K562 (cell line): ENCODE measurements around the gene ALOXE3. TPM values are rescaled to one million over a fixed set of nuclear protein-coding genes. Genes with fewer than 3 reads are reported as not detected.

Experiments used
- ATAC-seq: fragments of 200-7000 bp; cut with Tn5 transposase; 3 replicates; pipeline ENCODE4 v1.9.1; 2020; ENCODE audit warnings: moderate library complexity
- BruUV-seq: library from RNA; stranded (reverse); fragments of 400-500 nt; replicated peaks from 2 replicates; lab custom pipeline; 2021; lab: Mats Ljungman, UMichigan
- CTCF ChIA-PET: fragments of 300-600 bp; formaldehyde crosslinking; extraction: SDS; loops from one replicate; lab custom pipeline; 2021; ENCODE audit warnings: low intra/inter-chr PET ratio; lab: Yijun Ruan, JAX
- POLR2A ChIA-PET: fragments of 300-600, 350-650 bp; sonication (Branson Sonifier 250); formaldehyde crosslinking; extraction: SDS; loops from one replicate; lab custom pipeline; 2021; ENCODE audit warnings: antibody characterized with exemption, inconsistent platforms; lab: Yijun Ruan, JAX
- DNase-seq, 4 experiments: peaks; one replicate each; pipeline versions ENCODE4 v3.0.0 to v3.0.0-alpha.2; 2011 to 2018; ENCODE audit warnings: low spot score in 3 of 4, mixed read lengths in 3 of 4; ENCODE audit errors: extremely low read depth in 1 of 4
- FAIRE-seq: peaks from 2 replicates; lab custom pipeline; 2011; peaks lifted over from hg19 to GRCh38; lab: Jason Lieb, UNC
- H2AFZ ChIP-seq: 2 replicates; pipeline ENCODE4 v1.6.0; 2011; ENCODE audit warnings: low read depth, low read length, control low read depth, inconsistent platforms
- H3K27ac ChIP-seq: fragments of 200-600 bp; 3 replicates; pipeline ENCODE4 v1.8.0; 2011; ENCODE audit warnings: low read depth, mild to moderate bottlenecking, control low read depth, inconsistent platforms, low read length, moderate library complexity, mixed read lengths; ENCODE audit errors: extremely low read depth
- H3K27me3 ChIP-seq, 2 experiments: fragments of 300-600 bp in 1 of 2; 2 replicates in 1 of 2; 3 replicates in 1 of 2; pipeline versions ENCODE4 v1.6.0 to v1.8.0; 2011; ENCODE audit warnings: inconsistent platforms in 2 of 2, low read length in 2 of 2, mild to moderate bottlenecking in 1 of 2, mixed read lengths in 1 of 2, moderate library complexity in 1 of 2; ENCODE audit not compliant: control insufficient read depth in 2 of 2, insufficient read depth in 2 of 2
- H3K36me3 ChIP-seq: fragments of 300-600 bp; 3 replicates; pipeline ENCODE4 v1.8.0; 2011; ENCODE audit warnings: mild to moderate bottlenecking, low read length, inconsistent platforms; ENCODE audit not compliant: control insufficient read depth, insufficient read depth
- H3K4me1 ChIP-seq, 2 experiments: fragments of 200-600 bp in 1 of 2; replicated peaks in 1 of 2; 2 replicates in 1 of 2; 3 replicates in 1 of 2; pipeline versions ENCODE4 v1.5.1 to v1.8.0; 2011; ENCODE audit warnings: inconsistent platforms in 2 of 2, low read length in 2 of 2, mild to moderate bottlenecking in 1 of 2, mixed read lengths in 1 of 2, moderate library complexity in 1 of 2; ENCODE audit not compliant: control insufficient read depth in 2 of 2, insufficient read depth in 2 of 2
- H3K4me2 ChIP-seq: 2 replicates; pipeline ENCODE4 v1.6.1; 2011; ENCODE audit warnings: low read length, control low read depth, inconsistent platforms, mixed read lengths; ENCODE audit not compliant: insufficient read depth
- H3K4me3 ChIP-seq: fragments of 200-600 bp; sonication (generic), shearing (Covaris generic); 2 replicates; pipeline ENCODE4 v1.5.1; 2016; ENCODE audit warnings: control low read depth, inconsistent platforms
- H3K79me2 ChIP-seq: fragments of 200-600 bp; 3 replicates; pipeline ENCODE4 v1.8.0; 2011; ENCODE audit warnings: low read length, inconsistent platforms; ENCODE audit not compliant: control insufficient read depth, insufficient read depth
- H3K9ac ChIP-seq, 2 experiments: 2 replicates each; pipeline versions ENCODE4 v1.6.0 to v1.6.1; 2011; ENCODE audit warnings: low read depth in 2 of 2, low read length in 2 of 2, control low read depth in 1 of 2, inconsistent platforms in 1 of 2, mild to moderate bottlenecking in 1 of 2, mixed read lengths in 1 of 2; ENCODE audit not compliant: insufficient read depth in 1 of 2
- H3K9me1 ChIP-seq: one replicate; pipeline ENCODE4 v1.6.0; 2011; ENCODE audit warnings: inconsistent platforms, mild to moderate bottlenecking, low read length, moderate library complexity; ENCODE audit not compliant: control insufficient read depth, insufficient read depth
- H3K9me3 ChIP-seq: replicated peaks from 2 replicates; pipeline ENCODE4 v1.5.1; 2011; ENCODE audit warnings: low read depth, low read length, inconsistent platforms; ENCODE audit not compliant: control insufficient read depth, insufficient read depth
- H4K20me1 ChIP-seq: replicated peaks from 2 replicates; pipeline ENCODE4 v1.6.1; 2011; ENCODE audit warnings: low read length, inconsistent platforms, mixed read lengths; ENCODE audit not compliant: control insufficient read depth, insufficient read depth
- SMAD1 ChIP-seq: fragments of 150-350 bp; IDR thresholded peaks from 2 replicates; pipeline ENCODE4 v1.6.1; 2014; ENCODE audit warnings: low read length, low read depth; ENCODE audit not compliant: partially characterized antibody
- YBX1 ChIP-seq: fragments of 450-650 bp; IDR thresholded peaks from 2 replicates; pipeline ENCODE4 v1.7.1; 2016; ENCODE audit warnings: mild to moderate bottlenecking
- ZC3H8 ChIP-seq: fragments of 450-650 bp; IDR thresholded peaks from 2 replicates; pipeline ENCODE4 v1.6.1; 2017
- ZNF354B ChIP-seq: fragments of 250-450 bp; sonication (Bioruptor Pico); IDR thresholded peaks from 2 replicates; pipeline ENCODE4 v1.4.0; 2020
- WGBS: fragments of 100-300 bp; shearing (Covaris generic); methylation state at CpG from one replicate; pipeline ENCODE4 v1.1.6; 2016; ENCODE audit warnings: low coverage, mixed read lengths; ENCODE audit not compliant: insufficient coverage; ENCODE audit errors: missing lambda C conversion rate; 5-methylcytosine and 5-hydroxymethylcytosine counted together
- in situ Hi-C: fragments of 300-500 bp; cut with MboI; formaldehyde crosslinking; loops from 4 replicates; pipeline ENCODE4 v1.15.0; 2018; ENCODE audit warnings: inconsistent platforms, mixed read lengths
- intact Hi-C: fragments of 100-400 bp; cut with micrococcal nuclease; formaldehyde crosslinking; loops from 2 replicates; pipeline ENCODE4 v1.14.2; 2022
- polyA plus RNA-seq, 8 experiments: library from polyadenylated mRNA; depleted of rRNA in 4 of 8; stranded (reverse) in 5 of 8; unstranded in 3 of 8; fragments of >200 nt; fragmentation: Nextera tagmentation in 2 of 8; fragmentation: Illumina TruSeq in 1 of 8; extraction: Ambion mirVana in 2 of 8; extraction: Trizol in 1 of 8; gene quantifications; 2 replicates each; pipeline versions ENCODE4 v1.2.1 to v1.2.3, GENCODE V29; 2011 to 2014; ENCODE audit warnings: inconsistent platforms in 1 of 8, missing spikeins in 1 of 8
- total RNA-seq, 7 experiments: library from RNA; depleted of rRNA in 6 of 7; stranded (reverse); fragments of >200 nt in 6 of 7; fragmentation: Illumina TruSeq in 2 of 7; extraction: Trizol in 2 of 7; gene quantifications; 2 replicates each; pipeline versions ENCODE4 v1.2.1 to v1.2.3, GENCODE V29; 2011 to 2021; ENCODE audit warnings: low replicate concordance in 1 of 7
- TF ChIP-seq, protein P1 (sequence below): fragments of 450-650 bp; IDR thresholded peaks from 2 replicates; pipeline ENCODE4 v1.6.1; 2016; ENCODE audit warnings: antibody characterized with exemption
- TF ChIP-seq, protein P2 (sequence below): sonication (generic); formaldehyde crosslinking; IDR thresholded peaks from 2 replicates; pipeline ENCODE4 v1.8.1; 2023; ENCODE audit warnings: mild to moderate bottlenecking, missing genetic modification reagents

The ALOXE3 gene
- total and polyA plus RNA-seq, 9 of the 15 experiments (the other 6 are each of a cell fraction or from before 2014, with no cell fraction given): 0.04 TPM; not detected in 8

DNA sequence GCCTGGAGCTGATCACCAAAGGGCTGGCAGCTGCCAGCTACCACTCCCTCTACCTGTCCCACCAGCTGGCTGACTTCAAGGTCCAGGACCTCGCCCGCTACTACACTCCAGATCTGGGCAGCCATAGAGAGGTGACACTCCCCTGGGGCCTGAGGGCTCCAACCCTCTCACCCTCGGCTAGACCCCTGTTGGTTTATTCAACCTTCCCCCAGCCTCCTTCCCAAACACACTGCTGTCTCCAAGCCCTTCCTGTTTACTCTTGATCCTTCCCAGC is 48.8 kb downstream of the ALOXE3 start:
- WGBS: 45% methylated on average over 2 of the region's 3 CpGs
- intact Hi-C loops: no loop called here
- Histone ChIP-seq H3K27ac (no peak overlapping the region), H3K36me3 (no peaks in the 10 kb centered on the region), H3K79me2 (no peaks in the 10 kb centered on the region), H2AFZ (no peak overlapping the region), H3K9me1 (no peaks in the 10 kb centered on the region), H3K4me3 (no peak overlapping the region), H3K27me3 (peaks cover 0 to 18% of the 10 kb centered on the region in 2 experiments; a peak in 3 of 5 replicates), H3K9me3 (no peaks in the 10 kb centered on the region), H3K9ac (no peak overlapping the region), H3K4me2 (no peak overlapping the region), H4K20me1 (no peaks in the 10 kb centered on the region), H3K4me1 (peaks cover 5 to 28% of the 10 kb centered on the region in 2 experiments; a peak in 3 of 5 replicates)
- ChIA-PET POLR2A (interaction anchor here (0.6 to 0.7 kb wide), 2 partner anchors 61 to 655 kb away, joined by 3 read pairs; no protein-coding TSS in a partner anchor), CTCF (no interaction called here)
- no TSS peak for BruUV-seq
- DNase-seq (no peak), FAIRE-seq (no peak), ATAC-seq (no peak)
- TF ChIP-seq ZNF354B (CRISPR knock-in tag) (no peak), ZC3H8 (no peak), YBX1 (no peak), SMAD1 (no peak)
- TF ChIP-seq, protein P1, sequence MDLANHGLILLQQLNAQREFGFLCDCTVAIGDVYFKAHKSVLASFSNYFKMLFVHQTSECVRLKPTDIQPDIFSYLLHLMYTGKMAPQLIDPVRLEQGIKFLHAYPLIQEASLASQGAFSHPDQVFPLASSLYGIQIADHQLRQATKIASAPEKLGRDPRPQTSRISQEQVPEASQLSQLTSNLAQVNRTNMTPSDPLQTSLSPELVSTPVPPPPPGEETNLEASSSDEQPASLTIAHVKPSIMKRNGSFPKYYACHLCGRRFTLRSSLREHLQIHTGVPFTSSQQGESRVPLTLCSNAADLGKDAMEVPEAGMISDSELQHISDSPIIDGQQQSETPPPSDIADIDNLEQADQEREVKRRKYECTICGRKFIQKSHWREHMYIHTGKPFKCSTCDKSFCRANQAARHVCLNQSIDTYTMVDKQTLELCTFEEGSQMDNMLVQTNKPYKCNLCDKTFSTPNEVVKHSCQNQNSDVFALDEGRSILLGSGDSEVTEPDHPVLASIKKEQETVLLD: no peak
- TF ChIP-seq, protein P2, sequence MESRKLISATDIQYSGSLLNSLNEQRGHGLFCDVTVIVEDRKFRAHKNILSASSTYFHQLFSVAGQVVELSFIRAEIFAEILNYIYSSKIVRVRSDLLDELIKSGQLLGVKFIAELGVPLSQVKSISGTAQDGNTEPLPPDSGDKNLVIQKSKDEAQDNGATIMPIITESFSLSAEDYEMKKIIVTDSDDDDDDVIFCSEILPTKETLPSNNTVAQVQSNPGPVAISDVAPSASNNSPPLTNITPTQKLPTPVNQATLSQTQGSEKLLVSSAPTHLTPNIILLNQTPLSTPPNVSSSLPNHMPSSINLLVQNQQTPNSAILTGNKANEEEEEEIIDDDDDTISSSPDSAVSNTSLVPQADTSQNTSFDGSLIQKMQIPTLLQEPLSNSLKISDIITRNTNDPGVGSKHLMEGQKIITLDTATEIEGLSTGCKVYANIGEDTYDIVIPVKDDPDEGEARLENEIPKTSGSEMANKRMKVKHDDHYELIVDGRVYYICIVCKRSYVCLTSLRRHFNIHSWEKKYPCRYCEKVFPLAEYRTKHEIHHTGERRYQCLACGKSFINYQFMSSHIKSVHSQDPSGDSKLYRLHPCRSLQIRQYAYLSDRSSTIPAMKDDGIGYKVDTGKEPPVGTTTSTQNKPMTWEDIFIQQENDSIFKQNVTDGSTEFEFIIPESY (CRISPR knock-in tag): no peak
- in situ Hi-C loops: loop anchor here (25.0 kb wide), 2 partner anchors 718 to 918 kb away; partner anchors contain the start of gene MFSD6L
